H1 (cell line): ENCODE results near the gene RTP2. TPM values are rescaled to one million over a fixed set of nuclear protein-coding genes. Genes with fewer than 3 reads are reported as not detected.

Source experiments
- CTCF ChIA-PET: fragments of 300-600 bp; sonication (Branson Sonifier 250); formaldehyde crosslinking; loops from one replicate; lab custom pipeline; 2021; ENCODE audit not compliant: partially characterized antibody; lab: Charles Lee
- POLR2A ChIA-PET: fragments of 300-600 bp; sonication (Branson Sonifier 250); formaldehyde crosslinking; loops from one replicate; lab custom pipeline; 2021; ENCODE audit warnings: inconsistent platforms; ENCODE audit not compliant: partially characterized antibody; lab: Charles Lee
- DNase-seq, 2 experiments: peaks; one replicate each; pipeline versions ENCODE4 v3.0.0 to v3.0.0-alpha.2; 2010 to 2022; ENCODE audit warnings: low spot score in 2 of 2, low read depth in 1 of 2, mixed read lengths in 1 of 2
- FAIRE-seq: peaks from 2 replicates; lab custom pipeline; 2011; peaks lifted over from hg19 to GRCh38; lab: Jason Lieb, UNC
- H2AFZ ChIP-seq: 2 replicates; pipeline ENCODE4 v1.8.1; 2012; ENCODE audit warnings: low read length, inconsistent platforms
- H2AK5ac ChIP-seq: 2 replicates; pipeline ENCODE4 v1.6.1; 2013; ENCODE audit warnings: low read depth, low read length
- H2BK120ac ChIP-seq: replicated peaks from 2 replicates; pipeline ENCODE3; 2013; ENCODE audit warnings: low read depth, low read length, inconsistent platforms
- H2BK12ac ChIP-seq: 2 replicates; pipeline ENCODE4 v1.6.1; 2013; ENCODE audit warnings: low read depth, low read length
- H2BK15ac ChIP-seq: 2 replicates; pipeline ENCODE4 v1.6.1; 2013; ENCODE audit warnings: low read length
- H2BK20ac ChIP-seq: 2 replicates; pipeline ENCODE4 v1.6.1; 2013; ENCODE audit warnings: low read length
- H2BK5ac ChIP-seq: 2 replicates; pipeline ENCODE4 v1.6.1; 2013; ENCODE audit warnings: low read depth, low read length
- H3K14ac ChIP-seq: 2 replicates; pipeline ENCODE4 v1.6.1; 2013; ENCODE audit warnings: inconsistent platforms; ENCODE audit not compliant: insufficient read length
- H3K18ac ChIP-seq: 2 replicates; pipeline ENCODE4 v1.6.1; 2013; ENCODE audit warnings: low read length; ENCODE audit errors: extremely low read depth
- H3K23ac ChIP-seq: 2 replicates; pipeline ENCODE4 v1.6.1; 2013; ENCODE audit warnings: inconsistent platforms; ENCODE audit not compliant: insufficient read length
- H3K23me2 ChIP-seq: 2 replicates; pipeline ENCODE4 v1.6.1; 2013; ENCODE audit warnings: low read depth, low read length
- H3K27ac ChIP-seq: 2 replicates; pipeline ENCODE4 v1.6.1; 2011; ENCODE audit warnings: low read depth, low read length, inconsistent platforms
- H3K27me3 ChIP-seq, 4 experiments: replicated peaks in 1 of 4; 1 replicate in 1 of 4; 2 replicates in 3 of 4; pipeline versions ENCODE4 v1.6.1 to v1.8.1; 2011 to 2013; ENCODE audit warnings: low read length in 3 of 4, mild to moderate bottlenecking in 3 of 4, inconsistent platforms in 2 of 4, mixed read lengths in 2 of 4, moderate library complexity in 1 of 4; ENCODE audit not compliant: control insufficient read depth in 3 of 4, insufficient read depth in 3 of 4; ENCODE audit errors: extremely low read depth in 1 of 4
- H3K36me3 ChIP-seq, 4 experiments: 2 replicates each; pipeline versions ENCODE4 v1.6.1 to v1.8.1; 2011 to 2013; ENCODE audit warnings: mild to moderate bottlenecking in 4 of 4, low read length in 3 of 4, moderate library complexity in 2 of 4, control low read depth in 1 of 4, inconsistent platforms in 1 of 4; ENCODE audit not compliant: insufficient read depth in 4 of 4, control insufficient read depth in 2 of 4
- H3K4ac ChIP-seq: replicated peaks from 2 replicates; pipeline ENCODE3; 2013; ENCODE audit warnings: low read length, low read depth, mixed read lengths, inconsistent platforms; ENCODE audit not compliant: insufficient read length
- H3K4me1 ChIP-seq, 4 experiments: replicated peaks in 1 of 4; 1 replicate in 1 of 4; 2 replicates in 3 of 4; pipeline versions ENCODE4 v1.6.1 to v1.8.1; 2011 to 2013; ENCODE audit warnings: low read length in 3 of 4, inconsistent platforms in 2 of 4, mixed read lengths in 1 of 4; ENCODE audit not compliant: insufficient read depth in 4 of 4, control insufficient read depth in 3 of 4
- H3K4me2 ChIP-seq, 2 experiments: 2 replicates each; pipeline versions ENCODE4 v1.6.1 to v1.8.1; 2011 to 2013; ENCODE audit warnings: low read depth in 2 of 2, low read length in 2 of 2, control low read depth in 1 of 2, inconsistent platforms in 1 of 2, mild to moderate bottlenecking in 1 of 2; ENCODE audit not compliant: insufficient read depth in 1 of 2
- H3K4me3 ChIP-seq, 4 experiments: fragments of 200-600, 300-600 bp in 1 of 4; sonication (generic), shearing (Covaris generic), sonication (Bioruptor Twin) in 1 of 4; 2 replicates each; pipeline versions ENCODE4 v1.5.1 to v1.8.1; 2011 to 2016; ENCODE audit warnings: low read length in 4 of 4, low read depth in 3 of 4, control low read depth in 2 of 4, inconsistent platforms in 2 of 4, mild to moderate bottlenecking in 2 of 4, mixed read lengths in 1 of 4, moderate library complexity in 1 of 4; ENCODE audit not compliant: insufficient read depth in 2 of 4; ENCODE audit errors: extremely low read depth in 1 of 4
- H3K56ac ChIP-seq: replicated peaks from 2 replicates; pipeline ENCODE3; 2013; ENCODE audit warnings: low read depth, mild to moderate bottlenecking, mixed read lengths, low read length, inconsistent platforms; ENCODE audit not compliant: insufficient read length
- H3K79me1 ChIP-seq: 2 replicates; pipeline ENCODE4 v1.6.1; 2013; ENCODE audit warnings: low read depth, low read length, control low read depth
- H3K79me2 ChIP-seq, 2 experiments: 2 replicates each; pipeline versions ENCODE4 v1.6.1 to v1.8.1; 2012 to 2013; ENCODE audit warnings: low read length in 2 of 2, mild to moderate bottlenecking in 2 of 2, inconsistent platforms in 1 of 2; ENCODE audit not compliant: insufficient read depth in 2 of 2, control insufficient read depth in 1 of 2
- H3K9ac ChIP-seq, 4 experiments: replicated peaks in 1 of 4; 1 replicate in 1 of 4; 2 replicates in 3 of 4; pipeline versions ENCODE4 v1.6.1 to v1.8.1; 2011 to 2013; ENCODE audit warnings: low read depth in 3 of 4, low read length in 3 of 4, control low read depth in 2 of 4, mild to moderate bottlenecking in 2 of 4, moderate library complexity in 2 of 4, inconsistent platforms in 1 of 4; ENCODE audit errors: extremely low read depth in 1 of 4
- H3K9me3 ChIP-seq, 2 experiments: 2 replicates each; pipeline versions ENCODE4 v1.6.1 to v1.8.1; 2012 to 2013; ENCODE audit warnings: mild to moderate bottlenecking in 2 of 2, moderate library complexity in 2 of 2, control low read depth in 1 of 2, inconsistent platforms in 1 of 2, low read depth in 1 of 2, low read length in 1 of 2, mixed read lengths in 1 of 2; ENCODE audit not compliant: insufficient read depth in 2 of 2
- H4K20me1 ChIP-seq, 2 experiments: replicated peaks in 1 of 2; 2 replicates each; pipeline versions ENCODE3 to v1.8.1; 2011 to 2013; ENCODE audit warnings: inconsistent platforms in 2 of 2, low read length in 2 of 2, mild to moderate bottlenecking in 1 of 2; ENCODE audit not compliant: insufficient read depth in 2 of 2, control insufficient read depth in 1 of 2
- H4K5ac ChIP-seq: 2 replicates; pipeline ENCODE4 v1.6.1; 2013; ENCODE audit warnings: low read length, low read depth, mixed read lengths, inconsistent platforms; ENCODE audit not compliant: insufficient read length
- H4K8ac ChIP-seq: 2 replicates; pipeline ENCODE4 v1.8.0; 2013; ENCODE audit warnings: mild to moderate bottlenecking, moderate library complexity, low read length, inconsistent platforms; ENCODE audit not compliant: insufficient read depth; ENCODE audit errors: extremely low read depth
- H4K91ac ChIP-seq: replicated peaks from 2 replicates; pipeline ENCODE3; 2013; ENCODE audit warnings: low read length, mixed read lengths, inconsistent platforms; ENCODE audit not compliant: insufficient read length
- BRCA1 ChIP-seq: IDR thresholded peaks from 2 replicates; pipeline ENCODE4 v1.6.1; 2012; ENCODE audit warnings: low read depth, low read length, improper control_type of control experiment
- CHD1 ChIP-seq: IDR thresholded peaks from 2 replicates; pipeline ENCODE4 v1.6.1; 2012; ENCODE audit warnings: low read depth, low read length, improper control_type of control experiment
- CTBP2 ChIP-seq: IDR thresholded peaks from 2 replicates; pipeline ENCODE4 v1.7.0; 2011; ENCODE audit warnings: borderline replicate concordance, mild to moderate bottlenecking, moderate library complexity, mixed read lengths, low read length; ENCODE audit not compliant: insufficient read depth, insufficient read length
- GTF2F1 ChIP-seq: IDR thresholded peaks from 2 replicates; pipeline ENCODE4 v1.6.1; 2012; ENCODE audit warnings: low read depth, low read length, improper control_type of control experiment, borderline replicate concordance
- HDAC6 ChIP-seq: IDR thresholded peaks from one replicate; pipeline ENCODE4 v1.7.1; 2012; ENCODE audit warnings: low read depth, mild to moderate bottlenecking, inconsistent platforms, low read length, moderate library complexity
- SP1 ChIP-seq: IDR thresholded peaks from 2 replicates; pipeline ENCODE4 v1.6.1; 2011; ENCODE audit warnings: low read depth, low read length
- TBP ChIP-seq: IDR thresholded peaks from 2 replicates; pipeline ENCODE4 v1.6.1; 2011; ENCODE audit warnings: low read depth, low read length, improper control_type of control experiment
- WGBS, 2 experiments: shearing (Covaris generic) in 1 of 2; methylation state at CpG; one replicate each; pipeline versions ENCODE4 v1.1.6 to v1.1.7; 2013 to 2015; ENCODE audit warnings: low lambda C conversion rate in 2 of 2, mixed read lengths in 2 of 2, inconsistent platforms in 1 of 2, low coverage in 1 of 2, missing lambda C conversion rate in 1 of 2; ENCODE audit not compliant: insufficient replicate concordance in 2 of 2, insufficient coverage in 1 of 2, insufficient read length in 1 of 2; ENCODE audit errors: extremely low coverage in 1 of 2, missing lambda C conversion rate in 1 of 2; 5-methylcytosine and 5-hydroxymethylcytosine counted together
- polyA plus RNA-seq, 7 experiments: library from polyadenylated mRNA; depleted of rRNA in 3 of 7; stranded (reverse) in 5 of 7; unstranded in 2 of 7; fragments of >200 nt in 5 of 7; fragments of 200-250 nt in 2 of 7; gene quantifications; 1 replicate in 5 of 7; 2 replicates in 1 of 7; 4 replicates in 1 of 7; pipeline versions ENCODE4 v1.2.1 to v1.2.3, GENCODE V29; 2011 to 2013; ENCODE audit warnings: missing spikeins in 2 of 7, mixed read lengths in 2 of 7
- total RNA-seq: library from RNA; stranded (reverse); fragmentation: NEBNext Ultra II Directional; extraction: Animal tissue kit (Norgen Biotek cat#: 25700); gene quantifications from 2 replicates; pipeline ENCODE4 v1.2.1, GENCODE V29; 2021
- TF ChIP-seq, protein P1 (sequence below): IDR thresholded peaks from 2 replicates; pipeline ENCODE4 v1.6.1; 2012; ENCODE audit warnings: low read length, inconsistent platforms

RTP2 gene
- total and polyA plus RNA-seq, 2 of the 8 experiments (the other 6 are each of a cell fraction or from before 2014, with no cell fraction given), result not detected

DNA sequence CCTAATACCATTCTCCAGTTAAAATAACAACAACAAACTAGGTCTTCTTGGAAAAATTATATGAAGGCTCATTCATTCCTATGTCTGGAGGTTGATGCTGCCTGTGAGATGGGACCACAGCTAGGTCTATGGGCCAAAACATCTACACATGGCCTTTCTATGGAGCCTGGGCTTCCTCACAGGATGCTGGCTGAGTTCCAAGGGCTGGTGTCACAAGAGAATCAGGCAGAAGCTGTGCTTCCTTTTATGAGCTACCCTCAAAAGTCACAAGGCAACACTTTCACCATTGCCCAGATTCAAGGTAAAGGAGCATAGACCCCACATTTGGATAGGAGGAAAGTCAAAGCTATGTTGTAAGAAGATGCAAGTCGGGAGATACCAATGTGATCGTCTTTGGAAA, 4.6 kb upstream of the RTP2 start:
- Histone ChIP-seq H2BK15ac (no peak overlapping the region; the same call in 1 of the 2 replicates), H4K20me1 (no peaks in the 10 kb centered on the region), H3K27me3 (no peaks in the 10 kb centered on the region), H3K79me2 (no peaks in the 10 kb centered on the region), H4K91ac (no peak overlapping the region), H2AK5ac (no peak overlapping the region), H3K14ac (no peak overlapping the region), H4K5ac (no peak overlapping the region), H3K9me3 (no peaks in the 10 kb centered on the region), H2BK5ac (no peak overlapping the region), H4K8ac (no peak overlapping the region), H3K9ac (no peak overlapping the region; a peak in 1 of 7 replicates), H3K36me3 (no peaks in the 10 kb centered on the region), H3K4me2 (no peak overlapping the region), H3K56ac (no peak overlapping the region), H3K18ac (no peak overlapping the region), H3K4me1 (no peaks in the 10 kb centered on the region), H2AFZ (no peak overlapping the region), H3K79me1 (no peaks in the 10 kb centered on the region), H2BK20ac (no peak overlapping the region), H2BK12ac (no peak overlapping the region), H3K4me3 (no peak overlapping the region), H2BK120ac (no peak overlapping the region), H3K23me2 (0 out of 2 replicates have a peak, but pooled peaks cover 2% of the 10 kb centered on the region), H3K23ac (no peak overlapping the region), H3K4ac (no peak overlapping the region), H3K27ac (no peak overlapping the region)
- ChIA-PET POLR2A (no interaction called here), CTCF (interaction anchor here (2.7 to 23.0 kb wide), 2 partner anchors 27 to 387 kb away, joined by 11 to 280 read pairs; no protein-coding TSS in a partner anchor)
- FAIRE-seq (no peak), DNase-seq (no peak)
- 93% methylated on average over 2 of the region's 2 CpGs; no CpG with 5 or more reads in 1 of the 2 experiments for WGBS, 2 experiments
- no peak for TF ChIP-seq SP1
- no peak for TF ChIP-seq BRCA1
- TF ChIP-seq CTBP2, result no peak
- TF ChIP-seq, protein P1, sequence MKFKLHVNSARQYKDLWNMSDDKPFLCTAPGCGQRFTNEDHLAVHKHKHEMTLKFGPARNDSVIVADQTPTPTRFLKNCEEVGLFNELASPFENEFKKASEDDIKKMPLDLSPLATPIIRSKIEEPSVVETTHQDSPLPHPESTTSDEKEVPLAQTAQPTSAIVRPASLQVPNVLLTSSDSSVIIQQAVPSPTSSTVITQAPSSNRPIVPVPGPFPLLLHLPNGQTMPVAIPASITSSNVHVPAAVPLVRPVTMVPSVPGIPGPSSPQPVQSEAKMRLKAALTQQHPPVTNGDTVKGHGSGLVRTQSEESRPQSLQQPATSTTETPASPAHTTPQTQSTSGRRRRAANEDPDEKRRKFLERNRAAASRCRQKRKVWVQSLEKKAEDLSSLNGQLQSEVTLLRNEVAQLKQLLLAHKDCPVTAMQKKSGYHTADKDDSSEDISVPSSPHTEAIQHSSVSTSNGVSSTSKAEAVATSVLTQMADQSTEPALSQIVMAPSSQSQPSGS, result no peak
- TF ChIP-seq HDAC6, result no peak
- TF ChIP-seq CHD1, result no peak
- TF ChIP-seq GTF2F1, result no peak
- no peak for TF ChIP-seq TBP
